HepG2 (cell line): Measurements from ENCODE around the gene TCN1. TPM values are rescaled to one million over a fixed set of nuclear protein-coding genes. Genes with fewer than 3 reads are reported as not detected.
A peak's percentile ranks its signal among the peaks of the same experiment; 100 is the strongest.

ENCODE experiments used
- ASH2L ChIP-seq: fragments of 300-600, 200-600 bp; sonication (generic); IDR thresholded peaks from 2 replicates; pipeline ENCODE4 v1.7.0; 2017; ENCODE audit warnings: low read depth, mild to moderate bottlenecking, moderate library complexity, mixed read lengths, low read length; ENCODE audit not compliant: insufficient read length
- FIP1L1 ChIP-seq: fragments of 200-400 bp; formaldehyde crosslinking; IDR thresholded peaks from 2 replicates; pipeline ENCODE4 v1.6.1; 2018; ENCODE audit warnings: low read depth, mild to moderate bottlenecking, low read length, moderate library complexity, borderline replicate concordance; ENCODE audit not compliant: insufficient read depth
- FOXO1 ChIP-seq: sonication (generic); formaldehyde crosslinking; IDR thresholded peaks from 2 replicates; pipeline ENCODE4 v1.4.0; 2020; ENCODE audit warnings: missing genetic modification reagents
- IRF2 ChIP-seq: IDR thresholded peaks from 2 replicates; pipeline ENCODE4 v1.6.1; 2018; ENCODE audit warnings: missing genetic modification reagents, missing compliant biosample characterization
- ISL2 ChIP-seq: sonication (generic); formaldehyde crosslinking; IDR thresholded peaks from 2 replicates; pipeline ENCODE4 v1.5.0; 2020; ENCODE audit warnings: missing genetic modification reagents
- KDM3A ChIP-seq: IDR thresholded peaks from 2 replicates; pipeline ENCODE4 v1.6.1; 2018; ENCODE audit warnings: low read depth, missing compliant biosample characterization
- NFE2L2 ChIP-seq: fragments of 150-350 bp; IDR thresholded peaks from 2 replicates; pipeline ENCODE4 v1.6.1; 2014; ENCODE audit warnings: low read length
- NR2C2 ChIP-seq: sonication (generic); formaldehyde crosslinking; IDR thresholded peaks from 2 replicates; pipeline ENCODE4 v1.4.0; 2020; ENCODE audit warnings: missing genetic modification reagents, mild to moderate bottlenecking, moderate library complexity, borderline replicate concordance
- PBX2 ChIP-seq: IDR thresholded peaks from 2 replicates; pipeline ENCODE4 v1.6.1; 2016; ENCODE audit warnings: control low read depth
- RFXAP ChIP-seq: sonication (generic); formaldehyde crosslinking; IDR thresholded peaks from 2 replicates; pipeline ENCODE4 v1.4.0; 2020; ENCODE audit warnings: missing genetic modification reagents, borderline replicate concordance
- SATB2 ChIP-seq: sonication (generic); formaldehyde crosslinking; IDR thresholded peaks from 2 replicates; pipeline ENCODE4 v1.5.0; 2020; ENCODE audit warnings: missing genetic modification reagents
- SRSF1 ChIP-seq: fragments of 200-400 bp; formaldehyde crosslinking; optimal IDR thresholded peaks from 2 replicates; pipeline ENCODE3; 2017; ENCODE audit warnings: mild to moderate bottlenecking, low read depth, low read length, moderate library complexity
- TCF7 ChIP-seq: sonication (generic); IDR thresholded peaks from 2 replicates; pipeline ENCODE4 v1.6.1; 2016; ENCODE audit warnings: antibody characterized with exemption, low read depth
- TEAD3 ChIP-seq: optimal IDR thresholded peaks from 2 replicates; pipeline ENCODE3; 2016; ENCODE audit warnings: borderline replicate concordance
- THAP11 ChIP-seq: IDR thresholded peaks from 2 replicates; pipeline ENCODE4 v1.6.1; 2016; ENCODE audit warnings: missing biosample characterization, missing genetic modification reagents
- TMF1 ChIP-seq: sonication (generic); formaldehyde crosslinking; IDR thresholded peaks from 2 replicates; pipeline ENCODE4 v1.8.1; 2022; ENCODE audit warnings: low read depth, missing genetic modification reagents
- WIZ ChIP-seq: sonication (generic); formaldehyde crosslinking; IDR thresholded peaks from 2 replicates; pipeline ENCODE4 v1.5.1; 2020; ENCODE audit warnings: mild to moderate bottlenecking, missing genetic modification reagents
- ZEB1 ChIP-seq: IDR thresholded peaks from 2 replicates; pipeline ENCODE4 v1.6.1; 2012; ENCODE audit warnings: mild to moderate bottlenecking, low read depth, inconsistent platforms; ENCODE audit not compliant: insufficient replicate concordance
- ZNF124 ChIP-seq: sonication (generic); formaldehyde crosslinking; IDR thresholded peaks from 2 replicates; pipeline ENCODE4 v1.4.0; 2020; ENCODE audit warnings: missing genetic modification reagents
- ZNF382 ChIP-seq: sonication (generic); formaldehyde crosslinking; IDR thresholded peaks from 2 replicates; pipeline ENCODE4 v1.5.0; 2020; ENCODE audit warnings: missing genetic modification reagents, mild to moderate bottlenecking, borderline replicate concordance
- ZNF563 ChIP-seq: sonication (generic); formaldehyde crosslinking; IDR thresholded peaks from 2 replicates; pipeline ENCODE4 v1.8.0; 2022; ENCODE audit warnings: mild to moderate bottlenecking, moderate library complexity, missing genetic modification reagents
- ZNF670 ChIP-seq: sonication (generic); formaldehyde crosslinking; IDR thresholded peaks from 2 replicates; pipeline ENCODE4 v1.8.0; 2022; ENCODE audit warnings: mild to moderate bottlenecking, missing genetic modification reagents, borderline replicate concordance
- ZNF678 ChIP-seq: sonication (generic); formaldehyde crosslinking; IDR thresholded peaks from 2 replicates; pipeline ENCODE4 v1.4.0; 2020; ENCODE audit warnings: mild to moderate bottlenecking, missing genetic modification reagents
- ZNF768 ChIP-seq: sonication (generic); formaldehyde crosslinking; IDR thresholded peaks from 2 replicates; pipeline ENCODE4 v1.4.0; 2020; ENCODE audit warnings: missing genetic modification reagents
- polyA plus RNA-seq, 8 experiments: library from polyadenylated mRNA; depleted of rRNA in 3 of 8; stranded (reverse) in 7 of 8; unstranded in 1 of 8; fragments of >200 nt; fragmentation: Illumina TruSeq in 4 of 8; extraction: Trizol in 4 of 8; gene quantifications; 2 replicates each; pipeline versions ENCODE4 v1.2.1 to v1.2.3, GENCODE V29; 2011 to 2016; ENCODE audit warnings: low read depth in 4 of 8, missing spikeins in 1 of 8, mixed read lengths in 1 of 8; ENCODE audit not compliant: insufficient read depth in 1 of 8
- total RNA-seq, 5 experiments: library from RNA; depleted of rRNA; stranded (reverse); fragments of >200 nt; fragmentation: Illumina TruSeq; extraction: Trizol; gene quantifications; 2 replicates each; pipeline ENCODE4 v1.2.3, GENCODE V29; 2016; ENCODE audit warnings: low read depth in 1 of 5
- TF ChIP-seq, protein P1 (sequence below): sonication (generic); formaldehyde crosslinking; IDR thresholded peaks from 2 replicates; pipeline ENCODE4 v1.5.0; 2020; ENCODE audit warnings: mild to moderate bottlenecking, missing genetic modification reagents, borderline replicate concordance
- TF ChIP-seq, protein P2 (sequence below): sonication (generic); formaldehyde crosslinking; IDR thresholded peaks from 2 replicates; pipeline ENCODE4 v1.5.0; 2020; ENCODE audit warnings: mild to moderate bottlenecking, missing genetic modification reagents

The TCN1 gene
- total and polyA plus RNA-seq, 2 of the 13 experiments (the other 11 are each of a cell fraction or from before 2014, with no cell fraction given): not detected

- TF ChIP-seq KDM3A (CRISPR knock-in tag): peak; percentile 48; the same call in 1 of the 2 replicates
- no peak for TF ChIP-seq TMF1 (CRISPR knock-in tag)
- TF ChIP-seq RFXAP (CRISPR knock-in tag): peak; percentile 74; the same call in 1 of the 2 replicates
- peak; percentile 66 for TF ChIP-seq TEAD3 (CRISPR knock-in tag)
- no peak for TF ChIP-seq ZNF382
- TF ChIP-seq ASH2L: peak; percentile 84
- TF ChIP-seq ISL2: peak; percentile 52
- TF ChIP-seq ZNF563: peak; percentile 88
- TF ChIP-seq PBX2 (CRISPR knock-in tag): no peak
- peak; percentile 91 for TF ChIP-seq IRF2 (CRISPR knock-in tag)
- 0 out of 2 replicates have a peak, but pooled peaks have one; percentile 31 for TF ChIP-seq ZNF678 (CRISPR knock-in tag)
- TF ChIP-seq, protein P1, sequence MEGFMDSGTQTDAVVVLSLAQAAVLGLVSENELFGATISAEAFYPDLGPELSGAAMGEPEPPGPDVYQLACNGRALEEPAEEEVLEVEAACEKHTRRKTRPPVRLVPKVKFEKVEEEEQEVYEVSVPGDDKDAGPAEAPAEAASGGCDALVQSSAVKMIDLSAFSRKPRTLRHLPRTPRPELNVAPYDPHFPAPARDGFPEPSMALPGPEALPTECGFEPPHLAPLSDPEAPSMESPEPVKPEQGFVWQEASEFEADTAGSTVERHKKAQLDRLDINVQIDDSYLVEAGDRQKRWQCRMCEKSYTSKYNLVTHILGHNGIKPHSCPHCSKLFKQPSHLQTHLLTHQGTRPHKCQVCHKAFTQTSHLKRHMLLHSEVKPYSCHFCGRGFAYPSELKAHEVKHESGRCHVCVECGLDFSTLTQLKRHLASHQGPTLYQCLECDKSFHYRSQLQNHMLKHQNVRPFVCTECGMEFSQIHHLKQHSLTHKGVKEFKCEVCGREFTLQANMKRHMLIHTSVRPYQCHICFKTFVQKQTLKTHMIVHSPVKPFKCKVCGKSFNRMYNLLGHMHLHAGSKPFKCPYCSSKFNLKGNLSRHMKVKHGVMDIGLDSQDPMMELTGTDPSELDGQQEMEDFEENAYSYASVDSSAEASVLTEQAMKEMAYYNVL (CRISPR knock-in tag): peak; percentile 37; the same call in 1 of the 2 replicates
- peak; percentile 95 for TF ChIP-seq THAP11 (CRISPR knock-in tag)
- TF ChIP-seq TCF7: peak; percentile 52; the same call in 1 of the 2 replicates
- TF ChIP-seq SRSF1: peak; percentile 94
- TF ChIP-seq ZNF124 (CRISPR knock-in tag): peak; percentile 74; the same call in 1 of the 2 replicates
- peak; percentile 77 for TF ChIP-seq NR2C2 (CRISPR knock-in tag)
- peak; percentile 61 for TF ChIP-seq FOXO1
- TF ChIP-seq NFE2L2: no peak
- 0 out of 2 replicates have a peak, but pooled peaks have one; percentile 34 for TF ChIP-seq FIP1L1
- TF ChIP-seq, protein P2, sequence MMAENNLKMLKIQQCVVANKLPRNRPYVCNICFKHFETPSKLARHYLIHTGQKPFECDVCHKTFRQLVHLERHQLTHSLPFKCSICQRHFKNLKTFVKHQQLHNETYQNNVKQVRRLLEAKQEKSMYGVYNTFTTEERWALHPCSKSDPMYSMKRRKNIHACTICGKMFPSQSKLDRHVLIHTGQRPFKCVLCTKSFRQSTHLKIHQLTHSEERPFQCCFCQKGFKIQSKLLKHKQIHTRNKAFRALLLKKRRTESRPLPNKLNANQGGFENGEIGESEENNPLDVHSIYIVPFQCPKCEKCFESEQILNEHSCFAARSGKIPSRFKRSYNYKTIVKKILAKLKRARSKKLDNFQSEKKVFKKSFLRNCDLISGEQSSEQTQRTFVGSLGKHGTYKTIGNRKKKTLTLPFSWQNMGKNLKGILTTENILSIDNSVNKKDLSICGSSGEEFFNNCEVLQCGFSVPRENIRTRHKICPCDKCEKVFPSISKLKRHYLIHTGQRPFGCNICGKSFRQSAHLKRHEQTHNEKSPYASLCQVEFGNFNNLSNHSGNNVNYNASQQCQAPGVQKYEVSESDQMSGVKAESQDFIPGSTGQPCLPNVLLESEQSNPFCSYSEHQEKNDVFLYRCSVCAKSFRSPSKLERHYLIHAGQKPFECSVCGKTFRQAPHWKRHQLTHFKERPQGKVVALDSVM (CRISPR knock-in tag): peak; percentile 64
- peak; percentile 74 for TF ChIP-seq ZNF768 (CRISPR knock-in tag)
- TF ChIP-seq SATB2: no peak
- TF ChIP-seq WIZ (CRISPR knock-in tag): peak; percentile 84; the same call in 1 of the 2 replicates
- no peak for TF ChIP-seq ZNF670 (CRISPR knock-in tag)
- TF ChIP-seq ZEB1: peak; percentile 78
Observed at GRCh38 chr11:59810189-59810910, 55.9 kb downstream of the TCN1 start, which contains the start of gene MRPL16 (continued).
